ENCODE results near the gene IMPA2. TPM values are rescaled to one million over a fixed set of nuclear protein-coding genes. Genes with fewer than 3 reads are reported as not detected.

The IMPA2 gene
- total and polyA plus RNA-seq, 2 of the 13 experiments (the other 11 are each of a cell fraction or from before 2014, with no cell fraction given) = 37.8 to 71.8 TPM

DNA sequence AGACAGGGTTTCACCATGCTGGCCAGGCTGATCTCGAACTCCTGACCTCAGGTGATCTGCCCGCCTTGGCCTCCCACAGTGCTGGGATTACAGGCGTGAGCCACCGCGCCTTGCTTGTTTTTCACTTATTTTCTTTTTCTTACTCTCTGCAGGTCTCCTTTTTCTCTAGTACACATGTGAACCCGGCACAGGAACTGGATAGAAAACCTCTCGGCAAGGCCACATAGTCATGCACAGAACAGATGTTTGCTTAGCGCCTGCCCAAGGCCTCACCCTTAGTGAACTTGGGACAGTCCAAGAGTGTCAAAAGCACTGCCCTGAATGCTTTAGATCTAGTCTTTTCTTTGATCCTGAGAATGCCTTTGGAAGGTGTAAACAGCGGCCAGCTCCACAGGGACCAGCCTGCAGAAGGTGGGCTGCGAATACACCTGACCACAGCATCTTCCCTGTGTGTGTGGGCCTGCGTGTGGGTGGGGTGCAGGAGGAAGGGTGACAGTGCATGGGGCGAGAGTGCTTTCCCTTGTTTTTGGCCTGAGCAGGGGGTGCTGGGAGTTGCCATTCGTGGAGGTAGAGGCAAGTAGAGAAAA lies 27.0 kb downstream of the IMPA2 start (continued):
- no peak for TF ChIP-seq TAF15 (IDR thresholded peaks at IDR 0.05; ENCODE audit: low read depth, low read length, poor library complexity, severe bottlenecking)
- TF ChIP-seq, protein P1, sequence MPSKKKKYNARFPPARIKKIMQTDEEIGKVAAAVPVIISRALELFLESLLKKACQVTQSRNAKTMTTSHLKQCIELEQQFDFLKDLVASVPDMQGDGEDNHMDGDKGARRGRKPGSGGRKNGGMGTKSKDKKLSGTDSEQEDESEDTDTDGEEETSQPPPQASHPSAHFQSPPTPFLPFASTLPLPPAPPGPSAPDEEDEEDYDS (CRISPR knock-in tag; IDR thresholded peaks at IDR 0.05) = 0 out of 2 replicates have a peak, but pooled peaks have one; percentile 48
- TF ChIP-seq MIXL1 (CRISPR knock-in tag; IDR thresholded peaks at IDR 0.05) = peak; percentile 85
- TF ChIP-seq, protein P2, sequence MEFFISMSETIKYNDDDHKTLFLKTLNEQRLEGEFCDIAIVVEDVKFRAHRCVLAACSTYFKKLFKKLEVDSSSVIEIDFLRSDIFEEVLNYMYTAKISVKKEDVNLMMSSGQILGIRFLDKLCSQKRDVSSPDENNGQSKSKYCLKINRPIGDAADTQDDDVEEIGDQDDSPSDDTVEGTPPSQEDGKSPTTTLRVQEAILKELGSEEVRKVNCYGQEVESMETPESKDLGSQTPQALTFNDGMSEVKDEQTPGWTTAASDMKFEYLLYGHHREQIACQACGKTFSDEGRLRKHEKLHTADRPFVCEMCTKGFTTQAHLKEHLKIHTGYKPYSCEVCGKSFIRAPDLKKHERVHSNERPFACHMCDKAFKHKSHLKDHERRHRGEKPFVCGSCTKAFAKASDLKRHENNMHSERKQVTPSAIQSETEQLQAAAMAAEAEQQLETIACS (CRISPR knock-in tag; IDR thresholded peaks at IDR 0.05) = no peak
- TF ChIP-seq, protein P3, sequence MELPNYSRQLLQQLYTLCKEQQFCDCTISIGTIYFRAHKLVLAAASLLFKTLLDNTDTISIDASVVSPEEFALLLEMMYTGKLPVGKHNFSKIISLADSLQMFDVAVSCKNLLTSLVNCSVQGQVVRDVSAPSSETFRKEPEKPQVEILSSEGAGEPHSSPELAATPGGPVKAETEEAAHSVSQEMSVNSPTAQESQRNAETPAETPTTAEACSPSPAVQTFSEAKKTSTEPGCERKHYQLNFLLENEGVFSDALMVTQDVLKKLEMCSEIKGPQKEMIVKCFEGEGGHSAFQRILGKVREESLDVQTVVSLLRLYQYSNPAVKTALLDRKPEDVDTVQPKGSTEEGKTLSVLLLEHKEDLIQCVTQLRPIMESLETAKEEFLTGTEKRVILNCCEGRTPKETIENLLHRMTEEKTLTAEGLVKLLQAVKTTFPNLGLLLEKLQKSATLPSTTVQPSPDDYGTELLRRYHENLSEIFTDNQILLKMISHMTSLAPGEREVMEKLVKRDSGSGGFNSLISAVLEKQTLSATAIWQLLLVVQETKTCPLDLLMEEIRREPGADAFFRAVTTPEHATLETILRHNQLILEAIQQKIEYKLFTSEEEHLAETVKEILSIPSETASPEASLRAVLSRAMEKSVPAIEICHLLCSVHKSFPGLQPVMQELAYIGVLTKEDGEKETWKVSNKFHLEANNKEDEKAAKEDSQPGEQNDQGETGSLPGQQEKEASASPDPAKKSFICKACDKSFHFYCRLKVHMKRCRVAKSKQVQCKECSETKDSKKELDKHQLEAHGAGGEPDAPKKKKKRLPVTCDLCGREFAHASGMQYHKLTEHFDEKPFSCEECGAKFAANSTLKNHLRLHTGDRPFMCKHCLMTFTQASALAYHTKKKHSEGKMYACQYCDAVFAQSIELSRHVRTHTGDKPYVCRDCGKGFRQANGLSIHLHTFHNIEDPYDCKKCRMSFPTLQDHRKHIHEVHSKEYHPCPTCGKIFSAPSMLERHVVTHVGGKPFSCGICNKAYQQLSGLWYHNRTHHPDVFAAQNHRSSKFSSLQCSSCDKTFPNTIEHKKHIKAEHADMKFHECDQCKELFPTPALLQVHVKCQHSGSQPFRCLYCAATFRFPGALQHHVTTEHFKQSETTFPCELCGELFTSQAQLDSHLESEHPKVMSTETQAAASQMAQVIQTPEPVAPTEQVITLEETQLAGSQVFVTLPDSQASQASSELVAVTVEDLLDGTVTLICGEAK (IDR thresholded peaks at IDR 0.05) = no peak
- TF ChIP-seq, protein P3 (CRISPR knock-in tag; IDR thresholded peaks at IDR 0.05) = peak; percentile 31; the same call in 1 of the 2 replicates
- 0 out of 2 replicates have a peak, but pooled peaks have one; percentile 66 for TF ChIP-seq PPARG (CRISPR knock-in tag; conservative IDR thresholded peaks at IDR 0.05)
- no peak for TF ChIP-seq CCAR2 (optimal IDR thresholded peaks at IDR 0.05; ENCODE audit: low read depth, low read length)
- no peak for TF ChIP-seq ZNF234 (CRISPR knock-in tag; conservative IDR thresholded peaks at IDR 0.05)
- no peak for TF ChIP-seq AGO1 (IDR thresholded peaks at IDR 0.05; ENCODE audit: low read depth, low read length, poor library complexity, severe bottlenecking)
- peak; percentile 98 for TF ChIP-seq HDAC1 (CRISPR knock-in tag; IDR thresholded peaks at IDR 0.05)
- TF ChIP-seq RBM39 (IDR thresholded peaks at IDR 0.05; ENCODE audit: low read depth, low read length, poor library complexity, severe bottlenecking) = no peak
- peak; percentile 82; the same call in 1 of the 2 replicates for TF ChIP-seq BORCS8-MEF2B (CRISPR knock-in tag; IDR thresholded peaks at IDR 0.05)
- peak; percentile 96 for TF ChIP-seq SP5 (CRISPR knock-in tag; IDR thresholded peaks at IDR 0.05; ENCODE audit: borderline replicate concordance, low read depth)
- peak; percentile 93 for TF ChIP-seq MEF2D (CRISPR knock-in tag; IDR thresholded peaks at IDR 0.05)

All from HepG2 (cell line).